ENCODE results near the gene CAPN14. TPM values are rescaled to one million over a fixed set of nuclear protein-coding genes. Genes with fewer than 3 reads are reported as not detected.

The CAPN14 gene
- polyA plus RNA-seq, 1 of the 3 experiments (the other 2 are of a cell fraction): 0.08 TPM

- Histone ChIP-seq H3K4me1 (ENCODE audit: control insufficient read depth in 1 of 2, insufficient read depth in 2 of 2, low read depth in 1 of 2, low read length in 1 of 2) (no peaks in the 10 kb centered on the region; a peak in 1 of 4 replicates), H3F3A (replicated peaks; ENCODE audit: insufficient read depth) (no peaks in the 10 kb centered on the region), H3K4me3 (ENCODE audit: low read depth in 2 of 2, low read length in 1 of 2) (no peak overlapping the region), H2AFZ (ENCODE audit: low read depth) (no peak overlapping the region), H4K20me1 (ENCODE audit: insufficient read depth) (no peaks in the 10 kb centered on the region), H3K9me3 (no peaks in the 10 kb centered on the region), H3K9me2 (no peaks in the 10 kb centered on the region), H3K9ac (no peak overlapping the region), H3K27ac (ENCODE audit: low read depth in 2 of 2, low read length in 1 of 2) (no peak overlapping the region), H3K79me2 (ENCODE audit: insufficient read depth) (no peaks in the 10 kb centered on the region), H3K27me3 (ENCODE audit: insufficient read depth) (0 out of 2 replicates have a peak, but pooled peaks cover 5% of the 10 kb centered on the region), H3K36me3 (replicated peaks in 1 of 2; ENCODE audit: control insufficient read depth in 1 of 2, insufficient read depth in 2 of 2, low read length in 1 of 2) (no peaks in the 10 kb centered on the region), H3K4me2 (no peak overlapping the region)
- ChIA-PET POLR2A (no interaction called here), CTCF (interaction anchor here (1.7 to 2.2 kb wide), 3 partner anchors 9 to 32 kb away, joined by 5 to 8 read pairs (median 7); partner anchors contain the start of gene EHD3)
- TF ChIP-seq CTCF (IDR thresholded peaks at IDR 0.05) (no peak), YY1 (IDR thresholded peaks at IDR 0.05; ENCODE audit: low read depth) (no peak), GABPA (IDR thresholded peaks at IDR 0.05; ENCODE audit: low read depth) (no peak), EP300 (IDR thresholded peaks at IDR 0.05; ENCODE audit: borderline replicate concordance in 1 of 2, low read depth in 1 of 2, low read length in 1 of 2) (no peak), FOSL2 (IDR thresholded peaks at IDR 0.05; ENCODE audit: borderline replicate concordance, low read depth) (no peak)
- peak; percentile 23 for DNase-seq
- WGBS (ENCODE audit: low lambda C conversion rate): 48% methylated on average over 5 of the region's 5 CpGs
Observed at GRCh38 chr2:31202833-31203232, 14.5 kb downstream of the CAPN14 start.

GRCh38 chr2:31202041-31202440 lies 15.3 kb downstream of the CAPN14 start:
- POLR2A ChIA-PET: no interaction called here
- TF ChIP-seq ZBTB33 (IDR thresholded peaks at IDR 0.05; ENCODE audit: borderline replicate concordance, low read depth): no peak
- no peak for TF ChIP-seq GABPA (IDR thresholded peaks at IDR 0.05; ENCODE audit: low read depth)
- no peak for TF ChIP-seq SIN3A (IDR thresholded peaks at IDR 0.05; ENCODE audit: borderline replicate concordance, low read depth, low read length)
- Histone ChIP-seq H3K27me3 (ENCODE audit: insufficient read depth) (peaks cover 5% of the 10 kb centered on the region; the same call in 1 of the 2 replicates), H3K36me3 (replicated peaks in 1 of 2; ENCODE audit: control insufficient read depth in 1 of 2, insufficient read depth in 2 of 2, low read length in 1 of 2) (no peaks in the 10 kb centered on the region), H4K20me1 (ENCODE audit: insufficient read depth) (no peaks in the 10 kb centered on the region), H2AFZ (ENCODE audit: low read depth) (no peak overlapping the region), H3K4me1 (ENCODE audit: control insufficient read depth in 1 of 2, insufficient read depth in 2 of 2, low read depth in 1 of 2, low read length in 1 of 2) (no peaks in the 10 kb centered on the region; a peak in 1 of 4 replicates), H3K9ac (no peak overlapping the region), H3K9me3 (no peaks in the 10 kb centered on the region), H3K79me2 (ENCODE audit: insufficient read depth) (no peaks in the 10 kb centered on the region), H3F3A (replicated peaks; ENCODE audit: insufficient read depth) (no peaks in the 10 kb centered on the region), H3K9me2 (no peaks in the 10 kb centered on the region), H3K4me3 (ENCODE audit: low read depth in 2 of 2, low read length in 1 of 2) (no peak overlapping the region), H3K4me2 (no peak overlapping the region), H3K27ac (ENCODE audit: low read depth in 2 of 2, low read length in 1 of 2) (no peak overlapping the region)
- DNase-seq: no peak
- 63% methylated on average over 5 of the region's 5 CpGs for WGBS (ENCODE audit: low lambda C conversion rate)
- CTCF ChIA-PET: interaction anchor here (1.8 to 2.5 kb wide), 2 partner anchors 32 kb away, joined by 4 to 8 read pairs; partner anchors contain the start of gene EHD3
